Stomach (tissue), 4 donors: ENCODE measurements around the gene PCGF3.

Experiments
- EP300 ChIP-seq: sonication (generic); formaldehyde crosslinking; IDR thresholded peaks from one replicate; pipeline ENCODE4 v1.6.1; 2017; ENCODE audit warnings: antibody characterized with exemption
- POLR2A ChIP-seq, 4 donors: fragments of 450-650 bp; IDR thresholded peaks; one replicate each; pipeline ENCODE4 v1.6.1; 2016; ENCODE audit warnings: antibody characterized with exemption in 4 of 4, control low read depth in 2 of 4, mild to moderate bottlenecking in 1 of 4, moderate library complexity in 1 of 4
- TF ChIP-seq, protein P1 (sequence below), 7 experiments: fragments of 450-650 bp in 4 of 7; fragments of 200-600 bp in 3 of 7; sonication (generic) in 3 of 7; IDR thresholded peaks; one replicate each; pipeline ENCODE4 v1.5.1; 2016 to 2019; ENCODE audit warnings: antibody characterized with exemption in 7 of 7, control low read depth in 2 of 7, mild to moderate bottlenecking in 1 of 7

- TF ChIP-seq, protein P1, sequence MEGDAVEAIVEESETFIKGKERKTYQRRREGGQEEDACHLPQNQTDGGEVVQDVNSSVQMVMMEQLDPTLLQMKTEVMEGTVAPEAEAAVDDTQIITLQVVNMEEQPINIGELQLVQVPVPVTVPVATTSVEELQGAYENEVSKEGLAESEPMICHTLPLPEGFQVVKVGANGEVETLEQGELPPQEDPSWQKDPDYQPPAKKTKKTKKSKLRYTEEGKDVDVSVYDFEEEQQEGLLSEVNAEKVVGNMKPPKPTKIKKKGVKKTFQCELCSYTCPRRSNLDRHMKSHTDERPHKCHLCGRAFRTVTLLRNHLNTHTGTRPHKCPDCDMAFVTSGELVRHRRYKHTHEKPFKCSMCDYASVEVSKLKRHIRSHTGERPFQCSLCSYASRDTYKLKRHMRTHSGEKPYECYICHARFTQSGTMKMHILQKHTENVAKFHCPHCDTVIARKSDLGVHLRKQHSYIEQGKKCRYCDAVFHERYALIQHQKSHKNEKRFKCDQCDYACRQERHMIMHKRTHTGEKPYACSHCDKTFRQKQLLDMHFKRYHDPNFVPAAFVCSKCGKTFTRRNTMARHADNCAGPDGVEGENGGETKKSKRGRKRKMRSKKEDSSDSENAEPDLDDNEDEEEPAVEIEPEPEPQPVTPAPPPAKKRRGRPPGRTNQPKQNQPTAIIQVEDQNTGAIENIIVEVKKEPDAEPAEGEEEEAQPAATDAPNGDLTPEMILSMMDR (IDR thresholded peaks at IDR 0.05), result no peak
- TF ChIP-seq EP300, result no peak
- no peak for TF ChIP-seq POLR2A (IDR thresholded peaks at IDR 0.05)
These were observed 38.1 kb upstream of the PCGF3 start for GRCh38 chr4:667545-667925.
